Superior temporal gyrus (tissue), 1 donor: ENCODE data around the gene LRRC4C.

Experiments used
- DNase-seq: peaks from one replicate; pipeline ENCODE4 v3.0.0-alpha.2; 2016; ENCODE audit errors: extremely low spot score

Gene LRRC4C

GRCh38 chr11:41250408-41250935 is 209.0 kb downstream of the LRRC4C start:
- DNase-seq = no peak

- no peak for DNase-seq
Measured at GRCh38 chr11:41247621-41248020, 211.8 kb downstream of the LRRC4C start.

GRCh38 chr11:41246399-41246745 is 213.1 kb downstream of the LRRC4C start:
- DNase-seq = no peak

DNA sequence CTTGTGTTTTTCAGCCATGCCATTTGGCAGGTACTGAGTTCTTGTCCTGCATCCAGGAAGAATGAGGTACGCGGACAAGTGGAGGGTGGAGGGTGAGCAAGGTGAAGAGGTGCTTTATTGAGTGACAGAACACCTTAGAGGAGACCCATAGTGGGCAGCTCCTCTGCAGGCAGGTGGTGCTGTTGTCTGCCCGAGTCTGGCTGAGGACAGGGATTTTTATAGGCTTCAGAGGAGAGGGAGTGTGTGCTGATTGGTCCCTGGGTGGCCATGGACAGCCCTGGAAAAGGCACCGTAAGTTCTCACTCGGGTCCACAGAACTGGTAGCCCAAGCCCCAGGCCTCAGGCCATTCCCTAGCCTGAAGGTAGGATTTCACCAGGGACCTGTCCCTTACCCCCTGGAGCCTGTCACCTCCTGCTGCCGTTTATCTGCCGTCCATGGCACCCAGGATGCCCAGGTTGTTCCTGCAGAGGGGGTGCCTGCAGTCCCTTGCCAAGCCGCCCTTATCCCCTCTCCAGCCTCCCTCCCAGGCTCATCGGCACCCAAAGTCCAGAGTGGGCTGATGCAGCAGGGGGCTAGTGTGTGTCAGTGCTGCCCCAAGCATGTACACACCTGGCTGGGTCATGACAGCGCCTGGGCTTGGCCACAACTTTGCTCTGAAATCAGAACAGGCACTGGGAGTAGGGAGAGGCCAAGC is 213.6 kb downstream of the LRRC4C start:
- no peak for DNase-seq

- DNase-seq = no peak
Measured at GRCh38 chr11:41245184-41245583, 214.3 kb downstream of the LRRC4C start.

- DNase-seq = no peak
Measured at GRCh38 chr11:41237382-41237781, 222.1 kb downstream of the LRRC4C start.

DNA sequence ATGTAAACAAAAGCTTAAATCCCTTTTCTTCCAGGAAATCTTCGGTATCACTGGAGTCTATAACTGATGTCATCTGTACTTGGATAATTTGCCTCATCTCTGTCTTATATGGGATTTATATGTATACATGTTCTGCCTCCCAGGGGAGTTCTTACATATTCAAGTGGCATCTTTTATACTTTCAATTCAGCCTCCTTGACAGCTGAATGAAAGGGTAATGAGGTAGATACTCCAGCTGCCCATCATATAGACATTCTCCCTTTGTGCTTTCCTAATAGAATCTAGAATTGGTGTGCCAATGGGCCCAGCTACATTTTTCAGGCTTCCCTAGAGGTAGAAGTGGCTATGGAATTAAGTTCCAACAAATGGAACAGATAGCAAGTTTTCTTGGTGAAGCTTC is 223.8 kb downstream of the LRRC4C start:
- no peak for DNase-seq

- no peak for DNase-seq
Measured at GRCh38 chr11:41225856-41226633, 233.4 kb downstream of the LRRC4C start.

GRCh38 chr11:41222236-41222635 is 237.2 kb downstream of the LRRC4C start:
- no peak for DNase-seq

DNA sequence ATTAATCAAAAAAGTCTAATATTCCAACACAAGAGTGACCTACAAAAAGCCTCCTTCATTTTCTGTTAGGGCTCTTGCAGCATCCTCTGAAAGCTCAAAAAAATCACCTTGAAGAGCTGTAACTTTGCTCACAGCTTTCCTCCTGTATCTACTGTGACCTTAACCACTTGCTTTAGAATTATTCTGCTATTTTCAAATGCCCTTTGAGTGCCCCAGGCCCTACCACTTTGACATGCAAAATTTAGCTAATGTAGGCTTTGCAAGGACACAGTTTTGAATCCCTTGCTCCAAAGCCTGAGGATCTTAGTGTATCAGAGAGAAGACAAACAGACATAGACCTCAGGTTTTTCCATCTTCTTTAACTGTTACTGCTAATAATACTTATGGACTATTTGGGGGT is 253.1 kb downstream of the LRRC4C start:
- DNase-seq = no peak

GRCh38 chr11:41201156-41201555 is 258.3 kb downstream of the LRRC4C start:
- DNase-seq = peak; percentile 84

DNA sequence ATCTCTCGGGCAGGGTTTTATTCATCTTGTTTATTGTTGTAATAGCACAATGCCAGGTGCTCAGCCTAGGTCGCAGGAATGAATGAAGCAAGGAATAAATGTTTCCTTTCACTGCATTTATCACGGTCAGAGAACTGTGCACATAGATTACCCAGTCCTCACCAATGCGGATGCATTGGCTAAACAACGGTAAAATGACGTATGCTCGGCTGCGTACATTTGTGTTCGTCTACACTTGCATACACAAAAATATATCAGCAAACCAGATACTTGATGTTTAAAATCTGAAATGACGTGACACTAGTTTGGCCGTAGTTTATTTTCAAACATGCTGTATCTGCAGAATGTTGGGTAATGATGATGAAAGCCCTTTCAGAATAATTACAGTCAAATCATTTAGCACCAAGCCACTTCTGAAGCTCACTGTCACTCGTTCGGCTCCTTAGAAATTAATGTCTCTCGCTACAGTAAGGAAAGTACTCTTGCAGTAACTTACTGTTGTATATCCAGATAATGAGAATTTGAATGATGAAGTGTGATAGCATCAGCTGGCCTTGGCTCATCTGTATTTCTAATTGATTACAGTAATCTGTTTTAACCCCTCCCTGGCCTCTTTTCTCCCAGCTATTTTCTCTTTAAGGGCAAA is 268.9 kb downstream of the LRRC4C start:
- DNase-seq = no peak

GRCh38 chr11:41189701-41190436 is 269.6 kb downstream of the LRRC4C start:
- DNase-seq = peak; percentile 76

- no peak for DNase-seq
Measured at GRCh38 chr11:41177791-41178190, 281.7 kb downstream of the LRRC4C start.

DNA sequence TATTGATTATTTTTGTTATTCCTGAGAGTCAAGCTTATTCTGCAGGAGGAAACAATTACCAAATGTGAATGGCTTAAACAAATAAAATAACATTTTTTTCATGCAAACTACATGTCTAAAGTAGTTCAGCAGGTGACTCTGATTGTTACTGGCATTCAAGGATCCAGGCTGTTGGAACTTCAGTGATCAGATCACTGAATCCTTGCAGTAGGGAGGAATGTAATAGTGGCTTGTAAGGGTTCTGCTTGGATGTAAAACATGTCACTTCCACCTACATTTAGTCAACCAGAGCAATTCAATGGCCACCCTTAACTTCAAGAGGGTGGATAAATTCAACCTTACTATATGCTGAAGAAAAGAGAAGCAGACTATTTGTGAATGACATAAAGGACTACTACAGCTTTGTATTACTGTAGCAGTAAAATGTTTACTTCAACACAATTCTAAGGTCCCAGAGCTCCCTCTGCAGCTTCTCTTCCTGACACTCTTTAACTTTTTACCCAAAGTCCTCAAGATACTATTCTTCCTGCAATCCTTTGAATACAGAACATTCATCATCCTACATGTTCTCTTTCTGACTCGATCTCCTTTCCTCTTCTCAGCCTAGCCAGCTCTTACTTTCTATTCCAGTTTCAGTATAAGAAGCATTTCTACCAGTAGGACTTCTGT is 284.0 kb downstream of the LRRC4C start:
- no peak for DNase-seq

GRCh38 chr11:41146326-41146725 is 313.1 kb downstream of the LRRC4C start:
- no peak for DNase-seq

- DNase-seq = no peak
Measured at GRCh38 chr11:41145420-41145819, 314.0 kb downstream of the LRRC4C start.

GRCh38 chr11:41134971-41135370 is 324.5 kb downstream of the LRRC4C start:
- DNase-seq = no peak

DNA sequence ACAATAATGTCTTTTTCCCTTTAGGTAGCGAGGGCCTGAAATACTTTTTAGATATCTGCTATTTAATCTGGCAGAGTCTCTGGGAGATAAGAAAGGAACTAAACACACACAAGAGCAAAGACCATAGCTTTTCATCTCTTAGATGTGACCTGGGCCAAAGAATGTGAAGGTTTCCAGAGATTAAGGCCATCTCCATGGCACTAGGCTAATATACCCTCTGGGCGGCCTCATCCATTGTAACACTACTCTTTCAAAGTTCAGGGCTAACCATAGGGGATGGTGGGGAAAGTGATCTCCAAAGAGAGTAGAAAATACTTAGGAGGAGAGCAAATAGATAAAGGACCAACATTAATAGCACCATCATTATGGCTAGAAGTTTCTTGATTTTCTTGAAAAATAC is 326.4 kb downstream of the LRRC4C start:
- DNase-seq = no peak

DNA sequence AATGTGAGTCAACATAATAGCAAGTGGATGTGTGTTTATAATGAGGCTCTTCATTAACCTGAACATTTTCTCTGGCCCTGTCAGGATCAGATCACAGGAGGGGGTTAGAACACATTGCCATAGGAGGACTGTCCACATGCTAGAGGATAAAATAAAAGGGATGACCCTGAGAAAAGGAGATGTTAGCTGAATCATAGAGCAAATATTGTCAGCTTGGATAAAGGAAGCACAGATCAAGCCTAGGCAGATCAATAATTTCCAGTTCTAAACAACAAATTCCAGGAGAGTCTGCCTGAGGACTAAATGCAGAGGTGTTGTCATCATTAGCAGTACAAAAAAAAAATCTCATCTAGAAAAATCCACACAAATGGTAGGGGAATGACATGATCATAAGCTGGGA is 337.9 kb downstream of the LRRC4C start:
- DNase-seq = no peak

DNA sequence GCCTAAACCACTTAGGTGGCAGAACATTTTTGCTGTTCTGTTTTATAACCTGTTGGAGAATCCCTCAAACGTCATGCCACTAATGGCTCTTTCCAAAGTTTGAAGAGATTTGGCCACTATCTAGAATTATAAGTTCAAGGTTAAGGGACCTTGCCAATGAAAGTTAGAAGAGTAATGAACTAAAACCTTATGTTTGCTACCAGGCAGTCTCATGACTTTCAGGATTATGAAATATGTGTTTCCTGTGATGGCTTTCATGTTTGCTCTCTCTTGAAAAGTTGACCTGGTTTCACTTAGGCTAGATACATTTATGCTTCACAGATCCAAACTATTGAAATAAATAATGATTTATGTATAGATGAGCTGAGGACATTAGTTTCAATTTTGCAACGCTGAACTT is 340.0 kb downstream of the LRRC4C start:
- DNase-seq = no peak
